Measurements from ENCODE around the gene ANO6. TPM values are rescaled to one million over a fixed set of nuclear protein-coding genes. Genes with fewer than 3 reads are reported as not detected.

Gene ANO6
- total RNA-seq, 1 donor from 2014 or later, result 25.9 TPM

GRCh38 chr12:45432710-45433109 is 216.8 kb downstream of the ANO6 start:
- intact Hi-C loops (cut with micrococcal nuclease), result no loop called here

GRCh38 chr12:45433441-45433868 is 217.6 kb downstream of the ANO6 start:
- intact Hi-C loops (cut with micrococcal nuclease), result no loop called here

GRCh38 chr12:45434094-45434493 is 218.2 kb downstream of the ANO6 start:
- intact Hi-C loops (cut with micrococcal nuclease), result no loop called here

- intact Hi-C loops (cut with micrococcal nuclease), result no loop called here
Observed at GRCh38 chr12:45435945-45436710, 220.2 kb downstream of the ANO6 start.

- intact Hi-C loops (cut with micrococcal nuclease), result no loop called here
Observed at GRCh38 chr12:45439039-45439438, 223.1 kb downstream of the ANO6 start.

GRCh38 chr12:45446013-45446412 is 230.1 kb downstream of the ANO6 start:
- intact Hi-C loops (cut with micrococcal nuclease), result no loop called here

GRCh38 chr12:45458238-45458637 is 242.3 kb downstream of the ANO6 start:
- intact Hi-C loops (cut with micrococcal nuclease), result no loop called here

GRCh38 chr12:45458854-45459807 is 243.2 kb downstream of the ANO6 start:
- intact Hi-C loops (cut with micrococcal nuclease), result no loop called here

- intact Hi-C loops (cut with micrococcal nuclease), result no loop called here
Observed at GRCh38 chr12:45462506-45462905, 246.6 kb downstream of the ANO6 start.

- intact Hi-C loops (cut with micrococcal nuclease), result no loop called here
Observed at GRCh38 chr12:45464699-45465098, 248.8 kb downstream of the ANO6 start.

GRCh38 chr12:45468751-45469615 is 253.1 kb downstream of the ANO6 start:
- intact Hi-C loops (cut with micrococcal nuclease), result no loop called here

- intact Hi-C loops (cut with micrococcal nuclease), result no loop called here
Observed at GRCh38 chr12:45469902-45470301, 254.0 kb downstream of the ANO6 start.

- intact Hi-C loops (cut with micrococcal nuclease), result no loop called here
Observed at GRCh38 chr12:45473636-45474035, 257.7 kb downstream of the ANO6 start.

- intact Hi-C loops (cut with micrococcal nuclease), result no loop called here
Observed at GRCh38 chr12:45475594-45475993, 259.7 kb downstream of the ANO6 start.

GRCh38 chr12:45477526-45477925 is 261.6 kb downstream of the ANO6 start:
- intact Hi-C loops (cut with micrococcal nuclease), result no loop called here

- intact Hi-C loops (cut with micrococcal nuclease), result no loop called here
Observed at GRCh38 chr12:45478931-45479330, 263.0 kb downstream of the ANO6 start.

GRCh38 chr12:45481746-45482145 is 265.9 kb downstream of the ANO6 start:
- intact Hi-C loops (cut with micrococcal nuclease), result no loop called here

- intact Hi-C loops (cut with micrococcal nuclease), result no loop called here
Observed at GRCh38 chr12:45483571-45483970, 267.7 kb downstream of the ANO6 start.

Data from T-helper 2 cell treated with Interferon-gamma antibody and Interleukin-4, amounts not matched to agents 100 ng/mL and 5 ng/mL, for 36 hours (primary cell).